ENCODE results near the gene SLCO1A2. TPM values are rescaled to one million over a fixed set of nuclear protein-coding genes. Genes with fewer than 3 reads are reported as not detected.

Gene SLCO1A2
- total RNA-seq, 1 experiment from 2014 or later = 10.3 TPM

DNA sequence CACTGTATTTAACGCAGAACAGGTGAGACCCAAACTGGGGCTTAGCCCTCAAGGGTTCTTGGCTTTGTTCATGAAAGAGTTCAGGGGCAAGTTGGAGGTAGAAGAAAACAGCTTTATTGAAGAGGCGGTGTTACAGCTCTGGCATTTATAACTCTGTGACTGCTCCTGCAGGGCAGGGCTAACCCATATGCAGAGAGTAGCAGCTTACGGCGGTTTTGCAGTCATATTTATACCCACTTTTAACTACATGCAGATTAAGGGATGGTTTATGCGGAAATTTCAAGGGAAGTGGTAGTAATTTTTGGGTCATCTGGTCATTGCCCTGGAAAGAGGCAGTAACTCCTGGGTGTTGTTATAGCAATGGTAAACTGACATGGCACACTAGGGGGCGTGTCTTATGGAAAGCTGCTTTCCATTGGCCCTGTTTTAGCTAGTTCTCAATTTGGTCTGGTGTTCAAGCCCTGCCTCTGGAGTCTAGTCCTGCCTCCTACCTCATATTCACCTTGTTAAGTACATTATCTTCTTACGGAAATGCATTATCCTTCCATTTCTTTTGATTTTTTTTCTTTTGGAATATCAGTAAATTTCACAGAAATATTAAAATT lies 36.2 kb upstream of the SLCO1A2 start:
- no peak overlapping the region for H2BK120ac ChIP-seq (ENCODE audit: low read depth, low read length, poor library complexity, severe bottlenecking)
- no peak overlapping the region for H2AK5ac ChIP-seq (ENCODE audit: insufficient read length, low read length)
- TF ChIP-seq CTCF (conservative IDR thresholded peaks at IDR 0.05) = no peak
- H2AFZ ChIP-seq (ENCODE audit: low read length) = no peak overlapping the region
- peaks cover 0 to 3% of the 10 kb centered on the region in 2 experiments; a peak in 2 of 5 replicates for H3K9me3 Mint-ChIP-seq
- H3K23me2 ChIP-seq (ENCODE audit: insufficient read length, low read depth, low read length, poor library complexity, severe bottlenecking) = no peaks in the 10 kb centered on the region
- H3K4me2 ChIP-seq (ENCODE audit: insufficient read depth, insufficient read length, low read length) = no peak overlapping the region
- no peak overlapping the region for H3K18ac ChIP-seq (ENCODE audit: insufficient read length, low read depth, low read length)
- H3K4ac ChIP-seq (ENCODE audit: low read depth, low read length) = no peak overlapping the region
- H2BK5ac ChIP-seq (ENCODE audit: insufficient read length, low read length) = no peak overlapping the region
- no peak overlapping the region for H3K23ac ChIP-seq (ENCODE audit: insufficient read length, low read depth, low read length)
- H3K79me2 ChIP-seq (ENCODE audit: insufficient read depth, low read length) = no peaks in the 10 kb centered on the region
- no peak overlapping the region for H3K27ac ChIP-seq (ENCODE audit: insufficient read length, low read depth, low read length)
- H3T11ph ChIP-seq (ENCODE audit: low read length) = no peak overlapping the region
- H4K5ac ChIP-seq (ENCODE audit: insufficient read length, low read depth, low read length) = no peak overlapping the region
- H2BK20ac ChIP-seq (ENCODE audit: low read depth, low read length, poor library complexity, severe bottlenecking) = no peak overlapping the region
- no peak overlapping the region; a peak in 2 of 7 replicates for H3K27ac Mint-ChIP-seq
- DNase-seq = no peak
- no peak overlapping the region for H2BK12ac ChIP-seq (ENCODE audit: insufficient read length, low read depth, low read length)
- H2BK15ac ChIP-seq (ENCODE audit: low read depth, low read length) = no peak overlapping the region
- H4K8ac ChIP-seq (replicated peaks; ENCODE audit: insufficient read length, low read depth, low read length) = no peak overlapping the region
- H3K4me3 Mint-ChIP-seq = no peak overlapping the region
- peaks cover 0 to 8% (median 3%) of the 10 kb centered on the region in 3 experiments; a peak in 2 of 7 replicates for H3K36me3 Mint-ChIP-seq (ENCODE audit: insufficient read depth in 1 of 3, low read depth in 3 of 3)
- no peaks in the 10 kb centered on the region for H3K4me1 ChIP-seq (ENCODE audit: insufficient read depth, low read length)
- no peaks in the 10 kb centered on the region for H3K9me3 ChIP-seq (ENCODE audit: control insufficient read depth, low read depth, low read length)
- H4K20me1 ChIP-seq (ENCODE audit: control insufficient read depth, insufficient read depth, insufficient read length) = no peaks in the 10 kb centered on the region
- H3K4me1 Mint-ChIP-seq = peaks cover 7 to 8% of the 10 kb centered on the region in 2 experiments
- H3K79me1 ChIP-seq (ENCODE audit: insufficient read depth, low read depth, low read length, poor library complexity, severe bottlenecking) = no peaks in the 10 kb centered on the region
- WGBS (ENCODE audit: extremely low coverage, insufficient read length, low lambda C conversion rate) = no CpG with 5 or more reads among the region's 7 CpGs
- no peak overlapping the region for H3K14ac ChIP-seq (ENCODE audit: insufficient read depth, low read length)
- H3K9ac ChIP-seq (ENCODE audit: extremely low read depth, insufficient read length, low read length) = no peak overlapping the region
- no peak overlapping the region for H4K91ac ChIP-seq (ENCODE audit: insufficient read length, low read depth, low read length)
- no peaks in the 10 kb centered on the region for H3K27me3 Mint-ChIP-seq (ENCODE audit: low read depth)
- H3K56ac ChIP-seq (ENCODE audit: insufficient read length, low read depth, low read length) = no peak overlapping the region
- H3K27me3 ChIP-seq (ENCODE audit: insufficient read depth, low read length) = no peaks in the 10 kb centered on the region

Measured in H9 (cell line).